GM10847 (cell line): ENCODE measurements around the gene WNT3A.

ENCODE experiments used
- POLR2A ChIP-seq: IDR thresholded peaks from 2 replicates; pipeline ENCODE4 v1.6.1; 2011; ENCODE audit not compliant: insufficient read length; ENCODE audit errors: extremely low read depth

WNT3A gene, protein sequence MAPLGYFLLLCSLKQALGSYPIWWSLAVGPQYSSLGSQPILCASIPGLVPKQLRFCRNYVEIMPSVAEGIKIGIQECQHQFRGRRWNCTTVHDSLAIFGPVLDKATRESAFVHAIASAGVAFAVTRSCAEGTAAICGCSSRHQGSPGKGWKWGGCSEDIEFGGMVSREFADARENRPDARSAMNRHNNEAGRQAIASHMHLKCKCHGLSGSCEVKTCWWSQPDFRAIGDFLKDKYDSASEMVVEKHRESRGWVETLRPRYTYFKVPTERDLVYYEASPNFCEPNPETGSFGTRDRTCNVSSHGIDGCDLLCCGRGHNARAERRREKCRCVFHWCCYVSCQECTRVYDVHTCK

DNA sequence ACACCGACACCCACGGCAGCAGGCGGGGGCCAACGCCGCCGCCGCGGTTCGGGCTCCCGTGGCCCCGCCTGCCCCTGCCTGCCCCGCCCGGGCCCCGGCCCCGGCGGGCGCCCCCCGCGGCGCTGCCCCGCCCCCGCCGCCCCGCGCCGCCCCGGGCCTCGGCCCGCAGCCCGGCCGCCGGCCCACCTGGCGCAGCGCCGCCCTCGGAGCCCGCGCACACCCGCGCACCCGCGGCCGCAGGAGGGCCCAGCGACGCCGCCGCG is at the start of gene WNT3A:
Gene WNT3A, plus strand, starts transcription at position 213 of the 263 bp plus-strand sequence. CDS start 131 bp downstream, outside the sequence.
- TF ChIP-seq POLR2A = no peak

DNA sequence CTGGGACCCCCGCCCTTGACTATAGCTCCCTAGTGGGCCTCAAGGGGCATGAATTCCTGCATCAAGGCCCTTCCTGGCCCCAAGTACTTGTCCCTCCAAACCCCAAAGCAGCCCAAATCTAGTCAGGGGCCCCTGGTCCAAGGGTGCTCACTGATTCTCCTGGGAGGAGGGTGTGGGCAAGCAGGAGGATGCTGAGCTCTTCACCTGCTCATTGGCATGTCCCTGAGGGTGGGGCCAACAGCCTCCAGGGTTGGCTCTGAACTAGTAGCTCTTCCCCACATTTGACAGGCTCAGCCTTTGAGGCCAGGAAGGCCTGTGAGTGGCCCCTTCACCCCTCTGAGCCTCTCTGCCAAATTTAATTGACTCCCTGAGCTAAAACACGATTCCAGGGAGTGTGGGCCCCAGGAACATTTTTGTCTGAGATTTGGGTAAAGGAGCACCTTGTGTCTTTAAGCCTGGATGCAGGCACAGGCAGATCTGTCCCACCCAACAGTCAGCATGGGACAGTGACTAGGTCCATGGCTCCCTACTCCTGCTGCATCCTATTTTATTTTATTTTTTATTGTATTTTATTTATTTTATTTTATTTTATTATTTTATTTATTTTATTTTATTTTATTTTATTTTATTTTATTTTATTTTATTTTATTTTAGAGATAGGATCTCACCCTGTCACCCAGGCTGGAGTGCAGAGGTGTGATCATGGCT is 48.0 kb upstream of the WNT3A start:
- TF ChIP-seq POLR2A = no peak

DNA sequence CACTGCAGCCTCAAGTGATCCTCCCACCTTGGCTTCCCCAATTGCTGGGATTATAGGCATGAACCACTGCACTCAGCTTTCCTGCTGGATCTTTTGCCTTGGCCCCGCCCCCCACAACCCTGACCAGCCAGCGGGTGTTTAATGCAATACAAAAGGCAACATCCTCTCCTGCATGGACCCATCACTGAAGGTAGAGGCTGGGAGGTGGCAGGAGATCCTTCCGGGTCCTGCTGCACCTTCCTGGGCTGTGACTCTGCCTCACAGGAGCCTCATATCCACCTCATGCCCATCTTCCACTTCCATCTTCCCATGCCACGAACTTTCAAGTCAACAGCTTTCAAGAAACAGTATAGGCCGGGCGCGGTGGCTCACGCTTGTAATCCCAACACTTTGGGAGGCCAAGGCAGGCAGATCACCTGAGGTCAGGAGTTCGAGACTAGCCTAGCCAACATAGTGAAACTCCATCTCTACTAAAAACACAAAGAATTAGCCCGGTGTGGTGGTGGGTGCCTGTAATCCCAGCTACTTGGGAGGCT is 47.4 kb upstream of the WNT3A start:
- TF ChIP-seq POLR2A = no peak

DNA sequence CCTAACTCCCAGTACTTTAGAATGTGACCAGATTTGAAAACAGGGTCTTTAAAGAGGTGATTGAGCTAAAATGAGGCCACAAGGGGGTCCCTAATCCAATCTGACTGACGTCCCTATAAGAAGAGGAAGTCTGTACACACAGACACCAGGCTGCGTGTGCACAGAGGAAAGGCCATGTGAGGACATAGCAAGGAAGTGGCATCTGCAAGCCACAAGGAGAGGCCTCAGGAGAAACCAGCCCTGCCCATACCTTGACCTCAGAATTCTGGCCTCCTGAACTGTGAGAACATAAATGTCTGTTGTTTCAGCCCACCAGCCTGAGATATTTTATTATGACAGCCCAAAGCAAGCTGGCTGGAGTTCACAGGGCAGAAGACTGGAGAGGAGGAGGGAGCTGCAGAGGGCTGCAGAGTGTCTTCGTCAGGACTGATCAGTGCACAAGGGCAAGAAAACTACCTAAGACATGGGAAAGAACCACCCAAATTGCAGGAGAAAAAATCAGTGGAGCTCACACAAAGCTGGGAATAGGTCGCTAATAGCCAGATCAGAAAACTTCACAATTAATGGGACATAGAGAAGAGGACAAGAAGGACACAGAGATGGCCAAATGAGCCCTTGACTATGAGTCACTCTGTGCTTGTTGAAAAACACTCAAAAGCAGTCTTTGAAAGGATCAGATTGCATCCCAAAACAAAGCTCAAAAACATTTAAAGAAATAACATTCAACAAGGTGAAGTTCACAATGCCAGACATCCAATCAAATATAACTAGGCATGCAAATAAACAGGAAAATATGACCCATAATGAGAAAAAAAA is 44.9 kb upstream of the WNT3A start:
- TF ChIP-seq POLR2A = no peak

DNA sequence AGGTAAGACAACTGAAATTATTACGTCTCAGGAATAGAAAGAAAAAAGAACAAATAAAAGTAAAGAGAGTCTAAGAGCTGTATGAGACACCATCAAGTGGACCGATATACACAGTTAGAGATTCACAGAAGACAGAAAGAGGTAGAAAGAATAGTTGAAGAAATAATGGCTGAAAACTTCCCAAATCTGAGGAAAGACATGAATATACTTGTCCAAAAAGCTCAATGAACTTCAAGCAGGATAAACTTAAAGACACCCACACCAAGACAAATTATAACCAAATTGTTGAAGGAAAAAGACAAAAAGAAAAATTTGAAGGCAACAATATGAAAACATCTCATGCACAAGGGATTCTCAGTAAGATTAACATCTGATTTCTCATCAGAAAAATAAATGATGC is 19.6 kb upstream of the WNT3A start:
- TF ChIP-seq POLR2A = no peak

DNA sequence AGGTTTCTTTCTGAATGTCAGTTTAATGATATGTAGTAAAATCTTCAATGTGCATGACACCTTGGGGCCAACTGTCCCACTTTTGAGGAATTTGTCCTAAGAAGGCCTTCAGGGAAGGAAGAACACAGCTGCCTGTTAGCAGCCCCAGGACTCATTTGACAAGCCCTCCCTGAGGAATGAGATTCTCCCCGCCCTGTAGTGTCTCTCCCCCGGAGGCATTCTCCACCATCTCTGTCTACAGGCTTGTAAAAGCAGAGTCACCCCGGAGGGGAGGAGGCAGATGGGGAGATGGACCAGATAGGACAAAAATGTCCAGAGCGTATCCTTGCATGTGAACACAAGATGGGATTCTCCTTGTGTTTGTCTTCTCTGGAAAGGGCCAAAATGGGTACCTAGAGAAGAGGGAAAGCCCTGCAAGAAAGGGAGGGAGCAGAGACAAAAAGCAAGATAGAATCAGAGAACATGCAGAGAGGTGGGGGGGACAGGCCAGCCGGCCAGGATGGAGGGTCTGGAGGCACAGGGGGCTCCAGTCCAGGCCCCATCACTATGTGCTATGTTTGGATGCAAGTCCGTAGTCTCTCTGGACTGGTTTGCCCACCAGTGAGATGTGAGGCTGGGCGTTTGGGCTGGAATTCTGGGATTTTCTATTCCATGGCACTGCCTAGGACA is 12.0 kb upstream of the WNT3A start:
- no peak for TF ChIP-seq POLR2A

DNA sequence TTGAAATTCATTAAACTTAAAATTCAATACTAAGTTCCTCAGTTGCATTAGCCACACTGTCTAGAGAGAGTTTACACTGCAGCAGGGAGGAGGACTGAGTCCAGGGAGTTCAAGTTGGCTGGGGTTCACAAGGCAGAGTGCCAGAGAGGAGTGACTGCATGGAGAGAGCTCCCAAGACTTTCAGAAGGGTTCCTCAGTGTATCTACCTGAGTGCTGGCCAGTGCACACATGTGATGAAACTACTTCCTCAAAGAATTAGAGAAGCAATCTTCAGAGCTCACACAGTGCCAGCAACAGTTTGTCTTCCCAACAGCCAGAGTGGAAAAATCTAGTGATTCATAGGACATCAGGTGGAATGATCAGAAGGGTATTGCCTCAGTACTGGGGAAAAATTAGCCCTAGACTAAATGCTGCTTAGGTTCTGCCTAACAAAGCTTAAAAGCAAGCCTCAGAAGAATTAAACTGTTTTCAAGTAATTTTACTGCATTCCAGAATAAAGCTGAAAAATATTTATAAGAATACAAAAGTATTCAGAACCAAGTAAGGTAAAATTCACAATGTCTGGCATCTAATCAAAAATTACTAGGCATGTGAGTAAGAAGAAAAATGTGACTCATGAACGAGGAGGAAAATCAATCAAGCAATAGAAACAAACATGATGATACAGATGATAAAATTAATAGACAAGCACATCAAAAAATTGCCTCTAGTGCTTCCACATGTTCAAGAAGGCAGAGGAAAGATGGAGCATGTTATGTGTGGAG is 10.4 kb upstream of the WNT3A start:
- TF ChIP-seq POLR2A = no peak

DNA sequence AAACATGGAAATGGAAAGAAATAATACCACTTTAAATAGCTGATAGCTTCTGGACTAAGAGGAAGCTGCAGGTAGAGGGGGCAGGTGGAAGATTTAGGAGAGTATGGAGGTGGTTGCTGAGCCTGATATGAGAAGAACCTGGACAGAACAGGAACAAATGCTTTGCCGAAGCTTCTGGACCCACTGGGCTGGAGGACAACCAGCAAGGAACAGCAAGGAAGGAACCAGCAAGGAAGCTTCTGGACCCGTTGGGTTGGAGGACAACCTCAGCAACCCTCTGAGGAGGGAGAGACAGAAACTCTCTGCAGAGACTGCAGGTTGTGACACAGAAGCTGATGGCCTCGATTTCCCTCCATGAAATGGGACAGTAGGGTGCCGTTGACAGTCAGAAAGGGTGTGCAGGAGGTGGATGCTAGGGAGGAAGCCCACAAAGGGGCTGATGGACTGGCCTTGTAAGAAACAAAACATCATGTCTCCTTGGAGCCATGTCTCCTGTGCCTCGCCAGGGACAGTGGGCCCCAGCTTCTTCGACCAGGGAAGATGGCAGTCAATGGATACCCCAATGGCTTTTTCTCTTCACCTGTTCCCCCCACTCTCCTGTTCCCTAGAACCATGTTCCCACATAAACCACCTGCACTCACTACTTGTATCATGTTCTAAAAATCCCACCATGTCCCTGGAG is 8.3 kb upstream of the WNT3A start:
- no peak for TF ChIP-seq POLR2A

DNA sequence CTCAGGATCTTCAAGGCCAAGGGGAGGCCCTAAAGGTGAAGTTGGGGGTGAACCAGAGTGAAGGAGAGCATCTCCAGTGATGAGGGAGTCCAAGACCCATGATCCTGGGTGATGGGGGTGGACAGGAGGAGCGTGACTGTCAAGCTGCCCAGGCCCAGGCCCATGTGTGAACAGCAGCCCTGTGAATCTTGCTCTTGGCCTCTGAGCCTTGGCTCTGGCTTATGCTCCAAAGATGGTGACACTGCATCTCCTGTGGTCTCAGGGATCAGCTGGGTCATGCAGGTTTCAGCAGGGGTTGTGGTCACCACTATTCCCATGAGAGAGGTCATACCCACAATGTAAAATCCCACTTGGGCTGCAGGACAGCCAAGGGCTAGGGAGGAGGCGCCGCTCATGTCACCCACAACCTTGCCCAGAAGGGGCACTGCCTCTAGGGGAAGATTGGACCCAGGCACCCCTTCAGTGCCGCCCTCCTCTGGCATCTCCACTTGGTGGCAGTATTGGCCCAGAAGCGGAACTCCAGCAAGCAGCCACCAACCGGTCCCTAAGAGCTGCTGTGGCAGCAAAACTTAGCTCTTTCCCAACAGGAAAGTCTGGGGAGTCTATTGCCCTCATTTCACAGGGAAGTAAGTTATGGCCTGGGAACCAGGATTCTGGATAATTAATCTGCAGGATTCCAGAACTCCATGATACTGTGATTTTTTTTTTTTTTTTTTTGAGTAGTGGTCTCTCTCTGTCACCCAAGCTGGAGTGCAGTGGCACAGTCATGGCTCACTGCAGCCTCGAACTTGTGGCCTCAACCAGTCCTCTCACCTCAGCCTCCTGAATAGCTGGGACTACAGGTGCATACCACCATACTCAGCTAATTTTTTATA is 7.5 kb upstream of the WNT3A start:
- no peak for TF ChIP-seq POLR2A

DNA sequence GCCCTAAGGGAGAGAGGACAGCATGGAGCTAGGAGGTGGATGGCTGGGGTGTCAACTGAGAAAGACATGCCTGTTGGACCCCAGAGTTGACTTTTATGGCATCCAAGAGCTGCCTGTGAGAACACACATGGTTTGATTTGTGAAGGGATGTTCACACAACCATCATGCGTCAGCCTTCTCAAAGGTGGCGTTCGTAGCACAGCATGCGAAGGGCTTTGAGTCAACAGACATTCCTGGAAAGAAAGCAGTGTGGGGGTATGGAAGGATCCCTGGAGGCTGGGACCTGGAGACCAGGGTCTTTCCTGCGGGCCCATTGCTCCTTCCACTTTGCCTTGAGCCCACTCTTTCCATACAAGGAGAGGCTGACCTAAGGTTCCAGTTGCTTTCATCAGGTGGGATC is 6.4 kb upstream of the WNT3A start:
- TF ChIP-seq POLR2A = no peak

DNA sequence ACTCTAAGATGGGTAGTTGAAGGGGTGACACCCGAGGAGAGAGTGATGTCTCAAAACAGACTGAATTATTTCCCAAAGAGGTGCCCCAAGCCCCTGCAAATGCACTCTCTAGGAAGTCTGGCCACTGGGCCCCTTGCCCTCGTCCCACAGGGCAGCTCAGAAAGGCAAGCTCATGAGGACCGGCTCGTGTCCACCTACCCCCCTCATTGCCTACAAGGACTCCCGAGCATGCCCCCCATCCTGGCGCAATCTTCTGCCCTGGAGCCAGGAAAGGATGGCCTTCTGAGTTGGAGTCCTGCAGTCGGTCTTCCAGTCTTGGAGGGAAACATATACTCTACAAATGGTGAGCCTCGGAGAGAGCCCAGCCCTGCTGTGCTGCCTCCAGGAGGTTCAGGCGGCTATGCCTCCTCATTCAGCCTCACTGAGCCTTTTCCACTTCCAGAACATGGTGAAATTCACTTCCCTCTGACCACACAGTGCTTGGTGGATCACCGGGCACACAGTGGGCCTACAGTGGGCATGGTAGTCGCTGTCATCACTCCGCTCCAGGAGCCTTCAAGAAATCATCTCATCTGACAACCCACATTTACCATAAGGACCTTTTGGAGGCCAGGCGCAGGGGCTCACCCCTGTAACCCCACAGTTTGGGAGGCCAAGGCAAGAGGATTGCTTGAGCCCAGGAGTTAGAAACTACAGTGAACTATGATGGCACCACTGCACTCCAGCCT is 5.8 kb upstream of the WNT3A start:
- TF ChIP-seq POLR2A = no peak

DNA sequence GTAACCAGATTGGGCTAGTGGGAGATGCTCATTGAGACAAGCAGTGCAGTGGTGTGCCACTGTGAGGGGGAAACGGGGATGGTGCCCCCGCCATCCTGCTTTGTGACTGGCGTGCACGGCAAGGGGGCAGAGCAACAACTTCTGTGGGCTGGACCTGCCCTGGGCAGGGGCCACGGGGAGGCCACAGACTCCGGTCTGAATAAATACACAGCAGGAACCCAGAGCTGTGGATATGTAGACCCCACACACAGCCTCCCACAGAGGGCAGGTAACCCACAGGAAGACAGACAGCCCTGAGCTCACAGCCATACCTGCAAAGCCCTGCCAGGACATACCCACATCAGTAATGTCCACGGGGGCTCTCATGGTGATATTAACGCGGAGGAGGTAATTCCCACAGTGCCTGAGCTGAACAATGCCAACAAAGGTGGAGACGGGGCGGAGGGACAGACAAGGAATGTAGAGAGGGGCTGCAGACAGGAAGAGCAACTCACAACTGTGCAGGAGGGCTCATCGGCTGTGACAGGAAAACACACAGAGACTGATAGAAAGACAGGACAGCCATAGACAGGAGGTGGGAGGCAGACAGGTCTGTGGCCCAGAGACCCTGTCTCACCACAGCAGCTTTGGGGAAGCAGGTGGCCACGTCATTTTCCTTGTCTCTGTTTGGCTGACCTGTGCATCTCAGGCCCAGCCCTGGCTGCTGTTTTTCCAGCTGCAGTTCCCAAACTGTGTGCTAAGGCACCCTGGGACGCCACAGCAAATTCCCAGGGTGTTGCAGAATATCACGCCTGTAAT is 4.9 kb upstream of the WNT3A start:
- no peak for TF ChIP-seq POLR2A
